Panc1 (cell line): ENCODE results near the gene SLC26A4. TPM values are rescaled to one million over a fixed set of nuclear protein-coding genes. Genes with fewer than 3 reads are reported as not detected.

ENCODE experiments used
- ATAC-seq: fragments of 200-7000 bp; cut with Tn5 transposase; 2 replicates; pipeline ENCODE4 v1.9.1; 2020; ENCODE audit warnings: mild to moderate bottlenecking, moderate library complexity
- BruUV-seq: library from RNA; stranded (reverse); fragments of 400-500 nt; replicated peaks from 2 replicates; lab custom pipeline; 2021; lab: Mats Ljungman, UMichigan
- CTCF ChIA-PET: fragments of 300-600 bp; sonication (Branson Sonifier 250); formaldehyde crosslinking; loops from one replicate; lab custom pipeline; 2022; ENCODE audit warnings: antibody characterized with exemption; lab: Charles Lee
- POLR2A ChIA-PET: fragments of 300-600 bp; sonication (Branson Sonifier 250); formaldehyde crosslinking; loops from one replicate; lab custom pipeline; 2022; ENCODE audit warnings: antibody characterized with exemption; lab: Charles Lee
- DNase-seq: peaks from one replicate; pipeline ENCODE4 v3.0.0-alpha.2; 2010; ENCODE audit warnings: low read depth, low spot score
- H3K27ac ChIP-seq: 2 replicates; pipeline ENCODE4 v1.5.1; 2011; ENCODE audit warnings: mild to moderate bottlenecking, low read length, inconsistent platforms
- H3K27me3 ChIP-seq: fragments of 200-500 bp; sonication (Bioruptor generic); 2 replicates; pipeline ENCODE4 v1.6.0; 2014; ENCODE audit warnings: low read length, inconsistent platforms; ENCODE audit not compliant: control insufficient read depth, insufficient read depth
- H3K36me3 ChIP-seq: fragments of 200-500 bp; sonication (Bioruptor generic); 2 replicates; pipeline ENCODE4 v1.5.1; 2014; ENCODE audit warnings: inconsistent platforms, mild to moderate bottlenecking, low read length, moderate library complexity; ENCODE audit not compliant: control insufficient read depth, insufficient read depth
- H3K4me1 ChIP-seq: 2 replicates; pipeline ENCODE4 v1.5.1; 2011; ENCODE audit warnings: inconsistent platforms, mild to moderate bottlenecking, low read length, moderate library complexity; ENCODE audit not compliant: control insufficient read depth, insufficient read depth
- H3K4me3 ChIP-seq, 2 experiments: 2 replicates each; pipeline ENCODE4 v1.5.1; 2011 to 2012; ENCODE audit warnings: low read depth in 2 of 2, low read length in 2 of 2, mild to moderate bottlenecking in 2 of 2, inconsistent platforms in 1 of 2, moderate library complexity in 1 of 2
- H3K9me3 ChIP-seq: fragments of 200-500 bp; sonication (Bioruptor generic); 2 replicates; pipeline ENCODE4 v1.5.1; 2014; ENCODE audit warnings: low read depth, mild to moderate bottlenecking, inconsistent platforms, low read length, moderate library complexity; ENCODE audit not compliant: control insufficient read depth, insufficient read depth
- CTCF ChIP-seq: fragments of 450-650 bp; IDR thresholded peaks from 2 replicates; pipeline ENCODE4 v1.5.1; 2017; ENCODE audit warnings: mild to moderate bottlenecking
- POLR2AphosphoS5 ChIP-seq: IDR thresholded peaks from 2 replicates; pipeline ENCODE4 v1.6.1; 2012; ENCODE audit warnings: mild to moderate bottlenecking, low read depth, low read length, moderate library complexity
- REST ChIP-seq, 2 experiments: IDR thresholded peaks; 2 replicates each; pipeline ENCODE4 v1.6.1; 2011 to 2012; ENCODE audit warnings: low read depth in 2 of 2, control low read depth in 1 of 2, low read length in 1 of 2, mild to moderate bottlenecking in 1 of 2, moderate library complexity in 1 of 2; ENCODE audit not compliant: insufficient read depth in 1 of 2
- SIN3A ChIP-seq: IDR thresholded peaks from 2 replicates; pipeline ENCODE4 v1.6.1; 2012; ENCODE audit warnings: low read depth, mild to moderate bottlenecking, low read length, moderate library complexity, borderline replicate concordance; ENCODE audit not compliant: insufficient read depth
- TCF7L2 ChIP-seq: IDR thresholded peaks from 2 replicates; pipeline ENCODE4 v1.6.1; 2011; ENCODE audit warnings: mild to moderate bottlenecking, low read depth, low read length, inconsistent platforms
- in situ Hi-C: cut with HindIII; loops from 2 replicates; pipeline ENCODE4 v1.10.0; 2016; ENCODE audit warnings: low sequenced_read_pairs, low pct_unique_long_range_greater_than_20kb
- intact Hi-C: fragments of 100-400 bp; cut with micrococcal nuclease; formaldehyde crosslinking; loops from one replicate; pipeline ENCODE4 v1.10.0; 2022; ENCODE audit not compliant: unreplicated experiment
- total RNA-seq: library from RNA; stranded (reverse); gene quantifications from one replicate; pipeline ENCODE4 v1.2.1, GENCODE V29; 2021; ENCODE audit not compliant: unreplicated experiment

SLC26A4 gene
- total RNA-seq, 1 experiment from 2014 or later: 0.05 TPM

GRCh38 chr7:107622894-107623293, 37.7 kb upstream of the SLC26A4 start:
- TF ChIP-seq POLR2AphosphoS5 (no peak), REST (IDR thresholded peaks at IDR 0.05; ENCODE audit: insufficient read depth in 1 of 2, low read depth in 2 of 2, low read length in 1 of 2) (no peak), SIN3A (no peak), TCF7L2 (no peak), CTCF (no peak)
- H3K4me3 ChIP-seq: no peak overlapping the region
- no TSS peak for BruUV-seq
- peaks cover 7% of the 10 kb centered on the region; the same call in 1 of the 2 replicates for H3K36me3 ChIP-seq
- H3K4me1 ChIP-seq: no peaks in the 10 kb centered on the region
- H3K27ac ChIP-seq: no peak overlapping the region
- no peaks in the 10 kb centered on the region for H3K27me3 ChIP-seq
- intact Hi-C loops: no loop called here
- no peaks in the 10 kb centered on the region for H3K9me3 ChIP-seq
- POLR2A ChIA-PET: no interaction called here
- in situ Hi-C loops: no loop called here
- no peak for ATAC-seq
- CTCF ChIA-PET: no interaction called here
- no peak for DNase-seq

DNA sequence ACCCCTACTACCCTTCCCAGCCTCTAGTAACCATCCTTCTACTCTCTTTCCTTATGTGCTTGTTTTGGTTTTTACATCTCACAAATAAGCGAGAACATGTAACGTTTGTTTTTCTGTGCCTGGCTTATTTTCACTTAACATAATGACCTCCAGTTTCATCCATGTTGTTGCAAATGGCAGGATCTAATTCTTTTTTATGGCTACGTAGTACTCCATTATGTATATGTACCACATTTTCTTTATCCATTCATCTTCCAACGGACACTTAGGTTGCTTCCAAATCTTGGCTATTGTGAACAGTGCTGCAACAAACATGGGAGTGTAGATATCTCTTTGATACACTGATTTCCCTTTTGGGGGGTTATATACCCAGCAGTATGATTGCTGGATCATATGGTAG, 33.6 kb upstream of the SLC26A4 start:
- intact Hi-C loops: no loop called here
- BruUV-seq: no TSS peak

More for the DNA sequence above, 33.6 kb upstream of the SLC26A4 start:
- no peak overlapping the region for H3K27ac ChIP-seq
- ATAC-seq (no peak), DNase-seq (no peak)
- POLR2A ChIA-PET: no interaction called here
- no peak overlapping the region for H3K4me3 ChIP-seq
- H3K9me3 ChIP-seq: no peaks in the 10 kb centered on the region
- in situ Hi-C loops: no loop called here
- CTCF ChIA-PET: no interaction called here
- H3K36me3 ChIP-seq: no peaks in the 10 kb centered on the region
- H3K27me3 ChIP-seq: no peaks in the 10 kb centered on the region
- TF ChIP-seq POLR2AphosphoS5 (no peak), REST (IDR thresholded peaks at IDR 0.05; ENCODE audit: insufficient read depth in 1 of 2, low read depth in 2 of 2, low read length in 1 of 2) (no peak), TCF7L2 (no peak), CTCF (no peak), SIN3A (no peak)
- no peaks in the 10 kb centered on the region for H3K4me1 ChIP-seq
